IMR-90 (cell line): ENCODE measurements around the gene AXIN1. TPM values are rescaled to one million over a fixed set of nuclear protein-coding genes. Genes with fewer than 3 reads are reported as not detected.

Experiments used
- ATAC-seq: fragments of 200-7000 bp; cut with Tn5 transposase; 2 replicates; pipeline ENCODE4 v1.9.1; 2020; ENCODE audit warnings: low read depth, mild to moderate bottlenecking, moderate library complexity
- BruUV-seq: library from RNA; stranded (reverse); fragments of 400-500 nt; replicated peaks from 2 replicates; lab custom pipeline; 2021; lab: Mats Ljungman, UMichigan
- CTCF ChIA-PET: fragments of 300-600 bp; formaldehyde crosslinking; extraction: SDS; loops from one replicate; lab custom pipeline; 2021; ENCODE audit warnings: antibody characterized with exemption; lab: Yijun Ruan, JAX
- POLR2A ChIA-PET: fragments of 300-600 bp; sonication (Branson Sonifier 250); formaldehyde crosslinking; loops from one replicate; lab custom pipeline; 2022; ENCODE audit warnings: antibody characterized with exemption; ENCODE audit not compliant: unreplicated experiment; lab: Charles Lee
- DNase-seq: peaks from one replicate; pipeline ENCODE4 v3.0.0; 2013
- H2AFZ ChIP-seq: replicated peaks from 2 replicates; pipeline ENCODE3; 2013; ENCODE audit warnings: low read length, mild to moderate bottlenecking; ENCODE audit not compliant: poor library complexity
- H2AK5ac ChIP-seq: 2 replicates; pipeline ENCODE4 v1.6.1; 2013; ENCODE audit warnings: low read depth, low read length, inconsistent platforms
- H2AK9ac ChIP-seq: replicated peaks from 2 replicates; pipeline ENCODE3; 2013; ENCODE audit warnings: mild to moderate bottlenecking, low read depth, low read length, moderate library complexity; ENCODE audit not compliant: poor library complexity
- H2BK120ac ChIP-seq: 2 replicates; pipeline ENCODE4 v1.6.1; 2013; ENCODE audit warnings: low read depth, low read length, inconsistent platforms
- H2BK15ac ChIP-seq: 3 replicates; pipeline ENCODE4 v1.6.1; 2013; ENCODE audit warnings: low read depth, low read length, inconsistent platforms
- H2BK20ac ChIP-seq: 2 replicates; pipeline ENCODE4 v1.6.1; 2013; ENCODE audit warnings: low read depth, mild to moderate bottlenecking, inconsistent platforms, low read length, moderate library complexity
- H2BK5ac ChIP-seq: 2 replicates; pipeline ENCODE4 v1.6.1; 2013; ENCODE audit warnings: mild to moderate bottlenecking, low read depth, low read length, inconsistent platforms; ENCODE audit not compliant: poor library complexity, severe bottlenecking
- H3K14ac ChIP-seq: replicated peaks from 2 replicates; pipeline ENCODE4 v1.6.1; 2013; ENCODE audit warnings: low read depth, low read length, inconsistent platforms
- H3K18ac ChIP-seq: 2 replicates; pipeline ENCODE4 v1.6.1; 2013; ENCODE audit warnings: low read depth, low read length, control low read depth
- H3K23ac ChIP-seq: 2 replicates; pipeline ENCODE4 v1.6.1; 2013; ENCODE audit warnings: low read depth, low read length, inconsistent platforms
- H3K27ac ChIP-seq: 2 replicates; pipeline ENCODE4 v1.5.1; 2013; ENCODE audit warnings: mild to moderate bottlenecking, control low read depth, low read length; ENCODE audit not compliant: insufficient read depth
- H3K27me3 ChIP-seq: 2 replicates; pipeline ENCODE4 v1.6.1; 2013; ENCODE audit warnings: low read length; ENCODE audit not compliant: control insufficient read depth, insufficient read depth
- H3K36me3 ChIP-seq: 2 replicates; pipeline ENCODE4 v1.6.1; 2013; ENCODE audit warnings: low read length, mixed read lengths; ENCODE audit not compliant: control insufficient read depth, insufficient read depth
- H3K4ac ChIP-seq: 2 replicates; pipeline ENCODE4 v1.6.1; 2013; ENCODE audit warnings: low read depth, low read length, inconsistent platforms
- H3K4me1 ChIP-seq: 2 replicates; pipeline ENCODE4 v1.6.1; 2013; ENCODE audit warnings: low read length, mixed read lengths; ENCODE audit not compliant: control insufficient read depth, insufficient read depth
- H3K4me2 ChIP-seq: 2 replicates; pipeline ENCODE4 v1.6.1; 2013; ENCODE audit warnings: low read depth, mild to moderate bottlenecking, control low read depth, low read length, moderate library complexity
- H3K4me3 ChIP-seq: 2 replicates; pipeline ENCODE4 v1.5.1; 2013; ENCODE audit warnings: low read depth, mild to moderate bottlenecking, control low read depth, low read length, moderate library complexity; ENCODE audit not compliant: insufficient read depth
- H3K56ac ChIP-seq: 2 replicates; pipeline ENCODE4 v1.6.1; 2013; ENCODE audit warnings: low read length, inconsistent platforms; ENCODE audit not compliant: insufficient read depth; ENCODE audit errors: extremely low read depth
- H3K79me1 ChIP-seq, 2 experiments: 2 replicates each; pipeline ENCODE4 v1.6.1; 2013; ENCODE audit warnings: low read length in 2 of 2, inconsistent platforms in 1 of 2, low read depth in 1 of 2
- H3K9ac ChIP-seq: 2 replicates; pipeline ENCODE4 v1.6.1; 2013; ENCODE audit warnings: low read depth, low read length, control low read depth
- H3K9me1 ChIP-seq: 2 replicates; pipeline ENCODE4 v1.6.1; 2013; ENCODE audit warnings: low read length, inconsistent platforms; ENCODE audit not compliant: insufficient read depth
- H3K9me3 ChIP-seq: 2 replicates; pipeline ENCODE4 v1.6.1; 2013; ENCODE audit warnings: low read length; ENCODE audit not compliant: control insufficient read depth, insufficient read depth
- H4K20me1 ChIP-seq: 2 replicates; pipeline ENCODE4 v1.6.1; 2013; ENCODE audit warnings: low read length, inconsistent platforms; ENCODE audit not compliant: insufficient read depth
- H4K5ac ChIP-seq: 2 replicates; pipeline ENCODE4 v1.6.1; 2013; ENCODE audit warnings: mild to moderate bottlenecking, low read depth, low read length, control low read depth
- H4K8ac ChIP-seq, 2 experiments: 2 replicates each; pipeline ENCODE4 v1.6.1; 2013; ENCODE audit warnings: low read depth in 2 of 2, low read length in 2 of 2, control low read depth in 1 of 2, inconsistent platforms in 1 of 2
- H4K91ac ChIP-seq: 2 replicates; pipeline ENCODE4 v1.6.1; 2013; ENCODE audit warnings: low read depth, low read length, inconsistent platforms; ENCODE audit not compliant: insufficient read depth
- BHLHE40 ChIP-seq: fragments of 150-350 bp; IDR thresholded peaks from 2 replicates; pipeline ENCODE4 v1.6.1; 2016; ENCODE audit warnings: mild to moderate bottlenecking, low read depth, low read length
- CHD1 ChIP-seq: IDR thresholded peaks from 2 replicates; pipeline ENCODE4 v1.6.1; 2012; ENCODE audit warnings: low read depth, low read length, improper control_type of control experiment
- CTCF ChIP-seq: conservative IDR thresholded peaks from 2 replicates; pipeline ENCODE4 v1.5.1; 2012; ENCODE audit warnings: mild to moderate bottlenecking, low read depth, low read length, improper control_type of control experiment
- FOS ChIP-seq: fragments of 150-350 bp; IDR thresholded peaks from 2 replicates; pipeline ENCODE4 v1.6.1; 2016; ENCODE audit warnings: low read depth, low read length
- MAFK ChIP-seq: IDR thresholded peaks from 2 replicates; pipeline ENCODE4 v1.6.1; 2012; ENCODE audit warnings: low read depth, low read length, improper control_type of control experiment
- MXI1 ChIP-seq: IDR thresholded peaks from 2 replicates; pipeline ENCODE4 v1.6.1; 2012; ENCODE audit warnings: low read depth, mild to moderate bottlenecking, low read length, moderate library complexity, borderline replicate concordance
- NFE2L2 ChIP-seq: fragments of 150-350 bp; IDR thresholded peaks from 2 replicates; pipeline ENCODE4 v1.6.1; 2016; ENCODE audit warnings: low read depth, mild to moderate bottlenecking, low read length
- POLR2A ChIP-seq: IDR thresholded peaks from 2 replicates; pipeline ENCODE4 v1.6.1; 2012; ENCODE audit warnings: mild to moderate bottlenecking, low read depth, low read length
- RAD21 ChIP-seq: IDR thresholded peaks from 2 replicates; pipeline ENCODE4 v1.6.1; 2012; ENCODE audit warnings: low read length, improper control_type of control experiment
- RCOR1 ChIP-seq: IDR thresholded peaks from 2 replicates; pipeline ENCODE4 v1.6.1; 2012; ENCODE audit warnings: mild to moderate bottlenecking, low read length, improper control_type of control experiment; ENCODE audit not compliant: insufficient replicate concordance
- RFX5 ChIP-seq: IDR thresholded peaks from 2 replicates; pipeline ENCODE4 v1.8.0; 2012; ENCODE audit warnings: low read depth, mild to moderate bottlenecking, low read length, moderate library complexity
- SMC3 ChIP-seq: fragments of 150-350 bp; IDR thresholded peaks from 2 replicates; pipeline ENCODE4 v1.6.1; 2016; ENCODE audit warnings: low read depth, mild to moderate bottlenecking, antibody characterized with exemption, low read length, moderate library complexity
- USF2 ChIP-seq: fragments of 150-350 bp; IDR thresholded peaks from 2 replicates; pipeline ENCODE4 v1.6.1; 2017; ENCODE audit warnings: mild to moderate bottlenecking, antibody characterized with exemption, low read length, low read depth
- WGBS, 2 experiments: methylation state at CpG; one replicate each; pipeline versions ENCODE4 v1.1.5 to v1.1.7; 2013; ENCODE audit warnings: missing lambda C conversion rate in 2 of 2; ENCODE audit not compliant: insufficient read length in 1 of 2; ENCODE audit errors: extremely low coverage in 2 of 2; 5-methylcytosine and 5-hydroxymethylcytosine counted together
- dilution Hi-C: fragments of 300-500 bp; cut with HindIII; formaldehyde crosslinking; loops from one replicate; pipeline ENCODE4 v1.14.3; 2018; ENCODE audit warnings: low sequenced_read_pairs; ENCODE audit not compliant: unreplicated experiment
- in situ Hi-C: fragments of 300-500 bp; cut with MboI; formaldehyde crosslinking; loops from 3 replicates; pipeline ENCODE4 v1.14.3; 2019; ENCODE audit warnings: low sequenced_read_pairs, inconsistent platforms, mixed read lengths
- intact Hi-C: fragments of 100-400 bp; cut with micrococcal nuclease; formaldehyde crosslinking; loops from 2 replicates; pipeline ENCODE4 v1.10.0; 2022
- polyA plus RNA-seq, 3 experiments: library from polyadenylated mRNA; depleted of rRNA; stranded (reverse); fragments of >200 nt; gene quantifications; 2 replicates each; pipeline ENCODE4 v1.2.3, GENCODE V29; 2012; ENCODE audit warnings: low replicate concordance in 1 of 3
- total RNA-seq: library from RNA; depleted of rRNA; stranded (reverse); fragments of >200 nt; gene quantifications from 2 replicates; pipeline ENCODE4 v1.2.3, GENCODE V29; 2012

Gene AXIN1
- total and polyA plus RNA-seq, 2 of the 4 experiments (the other 2 are of a cell fraction), result 10.9 to 14.2 TPM

- no peak for TF ChIP-seq MXI1
- TF ChIP-seq RFX5, result no peak
Measured at GRCh38 chr16:252366-253337, 99.9 kb downstream of the AXIN1 start (continued).

- no peak overlapping the region for H2AK5ac ChIP-seq
- H3K18ac ChIP-seq, result no peak overlapping the region
- H4K5ac ChIP-seq, result no peak overlapping the region
- no peak overlapping the region for H3K4me3 ChIP-seq
- H4K20me1 ChIP-seq, result peaks cover 6% of the 10 kb centered on the region; the same call in 1 of the 2 replicates
- in situ Hi-C loops, result no loop called here
- no peak overlapping the region for H2BK5ac ChIP-seq
- no peak overlapping the region for H3K9ac ChIP-seq
- H3K4ac ChIP-seq, result no peak overlapping the region
- H2BK20ac ChIP-seq, result no peak overlapping the region
- H3K27ac ChIP-seq, result no peak overlapping the region
- no peak for DNase-seq
- no peak overlapping the region for H3K14ac ChIP-seq
- no peaks in the 10 kb centered on the region for H3K4me1 ChIP-seq
- CTCF ChIA-PET, result no interaction called here
- no peak overlapping the region for H2BK120ac ChIP-seq
- ATAC-seq, result no peak
- whole genome bisulfite sequencing, 2 experiments, result 100% methylated on average over 1 of the region's 12 CpGs; no CpG with 5 or more reads in 1 of the 2 experiments
- no peak overlapping the region for H3K56ac ChIP-seq
- 0 out of 2 replicates have a peak, but pooled peaks cover 6% of the 10 kb centered on the region for H3K9me1 ChIP-seq
- dilution Hi-C loops, result no loop called here
- H4K8ac ChIP-seq, result no peak overlapping the region
- peak overlapping the region; percentile 42 for H2AK9ac ChIP-seq
- no TSS peak for BruUV-seq
- no peak overlapping the region for H4K91ac ChIP-seq
- H3K23ac ChIP-seq, result no peak overlapping the region
- no peaks in the 10 kb centered on the region for H3K27me3 ChIP-seq
- intact Hi-C loops, result no loop called here
- peak overlapping the region; percentile 32 for H2AFZ ChIP-seq
- H3K79me1 ChIP-seq, result peaks cover 3 to 4% of the 10 kb centered on the region in 2 experiments; a peak in 3 of 4 replicates
- H2BK15ac ChIP-seq, result no peak overlapping the region
- no peak overlapping the region for H3K4me2 ChIP-seq
- peaks cover 16% of the 10 kb centered on the region for H3K36me3 ChIP-seq
- H3K9me3 ChIP-seq, result no peaks in the 10 kb centered on the region
- POLR2A ChIA-PET, result no interaction called here
- TF ChIP-seq RFX5 (no peak), USF2 (no peak), MAFK (no peak), SMC3 (no peak), CTCF (no peak), RAD21 (no peak), FOS (no peak), CHD1 (no peak), POLR2A (no peak), BHLHE40 (no peak), RCOR1 (no peak), NFE2L2 (no peak), MXI1 (no peak)
Measured at GRCh38 chr16:249431-249830, 103.1 kb downstream of the AXIN1 start.
